Effector memory CD4-positive, alpha-beta T cell (primary cell): ENCODE results near the gene FAM200B.
"Not testable (repeated sequence)": the region's sequence is repeated elsewhere in the genome, so short reads cannot be mapped to it uniquely, and the experiment has no call there.

Experiments used
- DNase-seq, 3 donors: peaks; one replicate each; pipeline ENCODE4 v3.0.0-alpha.2; 2020
- H3K27ac ChIP-seq: 2 replicates; pipeline ENCODE4 v1.7.0; 2013; ENCODE audit warnings: mild to moderate bottlenecking, low read length, moderate library complexity; ENCODE audit not compliant: insufficient read depth, poor library complexity, severe bottlenecking
- H3K27me3 ChIP-seq: replicated peaks from 2 replicates; pipeline ENCODE4 v1.7.0; 2013; ENCODE audit warnings: mild to moderate bottlenecking, low read length; ENCODE audit not compliant: insufficient read depth, control insufficient read depth, poor library complexity, severe bottlenecking
- H3K36me3 ChIP-seq: 2 replicates; pipeline ENCODE4 v1.7.0; 2013; ENCODE audit warnings: mild to moderate bottlenecking, low read length, moderate library complexity; ENCODE audit not compliant: control insufficient read depth, insufficient read depth
- H3K4me1 ChIP-seq: 2 replicates; pipeline ENCODE4 v1.7.0; 2013; ENCODE audit warnings: low read length, mild to moderate bottlenecking; ENCODE audit not compliant: control insufficient read depth, insufficient read depth, poor library complexity, severe bottlenecking
- H3K4me3 ChIP-seq: 2 replicates; pipeline ENCODE4 v1.7.0; 2013; ENCODE audit warnings: low read length, low read depth, mild to moderate bottlenecking; ENCODE audit not compliant: insufficient read depth, poor library complexity, severe bottlenecking
- H3K9me3 ChIP-seq: 2 replicates; pipeline ENCODE4 v1.7.0; 2013; ENCODE audit warnings: mild to moderate bottlenecking, low read length, moderate library complexity; ENCODE audit not compliant: control insufficient read depth

The FAM200B gene

GRCh38 chr4:15720851-15721250, 39.2 kb downstream of the FAM200B start:
- no peaks in the 10 kb centered on the region for H3K9me3 ChIP-seq
- H3K36me3 ChIP-seq, result no peaks in the 10 kb centered on the region
- no peaks in the 10 kb centered on the region for H3K27me3 ChIP-seq
- no peaks in the 10 kb centered on the region for H3K4me1 ChIP-seq
- no peak for DNase-seq
- H3K4me3 ChIP-seq, result no peak overlapping the region
- no peak overlapping the region for H3K27ac ChIP-seq

GRCh38 chr4:15725608-15726007, 44.0 kb downstream of the FAM200B start:
- DNase-seq, result no peak
- H3K36me3 ChIP-seq, result no peaks in the 10 kb centered on the region
- no peaks in the 10 kb centered on the region for H3K9me3 ChIP-seq

GRCh38 chr4:15729910-15730533, 48.4 kb downstream of the FAM200B start:
- Histone ChIP-seq H3K4me3 (no peak overlapping the region), H3K4me1 (no peaks in the 10 kb centered on the region), H3K9me3 (no peaks in the 10 kb centered on the region), H3K27ac (no peak overlapping the region), H3K36me3 (no peaks in the 10 kb centered on the region), H3K27me3 (no peaks in the 10 kb centered on the region)
- peak in 1 of 3 donors; percentile 5 for DNase-seq

More at GRCh38 chr4:15725608-15726007, 44.0 kb downstream of the FAM200B start:
- H3K4me1 ChIP-seq, result no peaks in the 10 kb centered on the region
- H3K4me3 ChIP-seq, result no peak overlapping the region
- no peaks in the 10 kb centered on the region for H3K27me3 ChIP-seq
- H3K27ac ChIP-seq, result no peak overlapping the region

- not testable (repeated sequence) for H3K27ac ChIP-seq, H3K4me1 ChIP-seq, H3K36me3 ChIP-seq, H3K4me3 ChIP-seq, H3K27me3 ChIP-seq, H3K9me3 ChIP-seq, DNase-seq
Observed at GRCh38 chr4:15733061-15733460, 51.4 kb downstream of the FAM200B start.

GRCh38 chr4:15735536-15735935, 53.9 kb downstream of the FAM200B start:
- Histone ChIP-seq H3K4me1 (no peaks in the 10 kb centered on the region), H3K4me3 (no peak overlapping the region), H3K9me3 (no peaks in the 10 kb centered on the region), H3K27me3 (no peaks in the 10 kb centered on the region), H3K27ac (no peak overlapping the region), H3K36me3 (no peaks in the 10 kb centered on the region)
- no peak for DNase-seq

- Histone ChIP-seq H3K27me3 (no peaks in the 10 kb centered on the region), H3K36me3 (no peaks in the 10 kb centered on the region), H3K9me3 (no peaks in the 10 kb centered on the region), H3K27ac (no peak overlapping the region), H3K4me1 (no peaks in the 10 kb centered on the region), H3K4me3 (no peak overlapping the region)
- no peak for DNase-seq
Observed at GRCh38 chr4:15736514-15737050, 55.0 kb downstream of the FAM200B start.

- no peak overlapping the region for H3K27ac ChIP-seq
- no peaks in the 10 kb centered on the region for H3K36me3 ChIP-seq
Observed at GRCh38 chr4:15737255-15737654, 55.6 kb downstream of the FAM200B start.

GRCh38 chr4:15738877-15739276, 57.2 kb downstream of the FAM200B start:
- no peaks in the 10 kb centered on the region for H3K27me3 ChIP-seq
- DNase-seq, result no peak
- H3K27ac ChIP-seq, result no peak overlapping the region
- no peak overlapping the region for H3K4me3 ChIP-seq
- H3K36me3 ChIP-seq, result no peaks in the 10 kb centered on the region
- no peaks in the 10 kb centered on the region for H3K4me1 ChIP-seq
- no peaks in the 10 kb centered on the region for H3K9me3 ChIP-seq

More at GRCh38 chr4:15737255-15737654, 55.6 kb downstream of the FAM200B start:
- DNase-seq, result no peak
- no peaks in the 10 kb centered on the region for H3K9me3 ChIP-seq
- no peak overlapping the region for H3K4me3 ChIP-seq
- no peaks in the 10 kb centered on the region for H3K27me3 ChIP-seq
- H3K4me1 ChIP-seq, result no peaks in the 10 kb centered on the region
